Neural crest cell (in vitro differentiated cells): ENCODE measurements around the gene CCDC51. TPM values are rescaled to one million over a fixed set of nuclear protein-coding genes. Genes with fewer than 3 reads are reported as not detected.

ENCODE experiments used
- DNase-seq: peaks from one replicate; pipeline ENCODE4 v3.0.0; 2021; ENCODE audit warnings: low read depth, mixed read lengths, low spot score
- H3K27ac Mint-ChIP-seq: one replicate; pipeline ENCODE4 v1.8.0; 2021; ENCODE audit warnings: mild to moderate bottlenecking, mixed read lengths; ENCODE audit not compliant: unreplicated experiment
- H3K27me3 Mint-ChIP-seq: 2 replicates; pipeline ENCODE4 v1.8.0; 2021; ENCODE audit warnings: low read depth, mild to moderate bottlenecking, mixed read lengths
- H3K36me3 Mint-ChIP-seq: 2 replicates; pipeline ENCODE4 v1.8.0; 2021; ENCODE audit warnings: low read depth, mild to moderate bottlenecking, mixed read lengths
- H3K4me1 Mint-ChIP-seq: 2 replicates; pipeline ENCODE4 v1.8.0; 2021; ENCODE audit warnings: mixed read lengths
- H3K4me3 Mint-ChIP-seq: one replicate; pipeline ENCODE4 v1.8.0; 2021; ENCODE audit warnings: mild to moderate bottlenecking, mixed read lengths
- H3K9me3 Mint-ChIP-seq: 2 replicates; pipeline ENCODE4 v1.8.0; 2021; ENCODE audit warnings: mixed read lengths
- total RNA-seq: library from RNA; stranded (reverse); gene quantifications from 2 replicates; pipeline ENCODE4 v1.2.1, GENCODE V29; 2021
- TF ChIP-seq, protein P1 (sequence below): fragments of 200-600 bp; sonication (generic); conservative IDR thresholded peaks from 2 replicates; pipeline ENCODE4 v1.5.0; 2021; ENCODE audit warnings: antibody characterized with exemption, mild to moderate bottlenecking

CCDC51 gene
- total RNA-seq, 1 donor from 2014 or later, result 12.4 TPM

- H3K27me3 Mint-ChIP-seq, result no peaks in the 10 kb centered on the region
Observed at GRCh38 chr3:48472673-48472922, 32.7 kb upstream of the CCDC51 start.

DNA sequence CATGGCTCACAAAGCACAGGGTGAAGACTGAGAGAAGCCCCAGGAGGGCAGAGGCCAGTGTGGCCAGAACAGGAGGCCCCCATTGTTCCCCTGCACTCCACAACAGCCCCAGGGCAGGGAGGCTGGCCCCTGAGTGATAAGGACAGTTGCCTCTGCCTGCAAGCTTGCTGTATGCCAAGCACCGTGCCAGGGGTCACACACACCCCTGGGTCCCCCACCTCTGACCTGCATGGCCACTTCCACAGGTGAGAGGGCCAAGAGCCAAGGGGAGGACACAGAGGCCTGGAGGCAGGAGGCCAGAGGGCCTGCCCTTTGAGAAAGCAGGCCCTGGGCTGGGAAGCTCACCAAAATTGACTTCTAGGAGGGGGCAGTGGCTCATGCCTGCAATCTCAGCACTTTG lies 30.4 kb upstream of the CCDC51 start:
- TF ChIP-seq, protein P1, sequence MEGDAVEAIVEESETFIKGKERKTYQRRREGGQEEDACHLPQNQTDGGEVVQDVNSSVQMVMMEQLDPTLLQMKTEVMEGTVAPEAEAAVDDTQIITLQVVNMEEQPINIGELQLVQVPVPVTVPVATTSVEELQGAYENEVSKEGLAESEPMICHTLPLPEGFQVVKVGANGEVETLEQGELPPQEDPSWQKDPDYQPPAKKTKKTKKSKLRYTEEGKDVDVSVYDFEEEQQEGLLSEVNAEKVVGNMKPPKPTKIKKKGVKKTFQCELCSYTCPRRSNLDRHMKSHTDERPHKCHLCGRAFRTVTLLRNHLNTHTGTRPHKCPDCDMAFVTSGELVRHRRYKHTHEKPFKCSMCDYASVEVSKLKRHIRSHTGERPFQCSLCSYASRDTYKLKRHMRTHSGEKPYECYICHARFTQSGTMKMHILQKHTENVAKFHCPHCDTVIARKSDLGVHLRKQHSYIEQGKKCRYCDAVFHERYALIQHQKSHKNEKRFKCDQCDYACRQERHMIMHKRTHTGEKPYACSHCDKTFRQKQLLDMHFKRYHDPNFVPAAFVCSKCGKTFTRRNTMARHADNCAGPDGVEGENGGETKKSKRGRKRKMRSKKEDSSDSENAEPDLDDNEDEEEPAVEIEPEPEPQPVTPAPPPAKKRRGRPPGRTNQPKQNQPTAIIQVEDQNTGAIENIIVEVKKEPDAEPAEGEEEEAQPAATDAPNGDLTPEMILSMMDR, result no peak
- no peaks in the 10 kb centered on the region for H3K36me3 Mint-ChIP-seq
- H3K27ac Mint-ChIP-seq, result peak overlapping the region; percentile 86
- H3K9me3 Mint-ChIP-seq, result no peaks in the 10 kb centered on the region
- peaks cover 3% of the 10 kb centered on the region for H3K27me3 Mint-ChIP-seq
- peaks cover 54% of the 10 kb centered on the region for H3K4me1 Mint-ChIP-seq
- H3K4me3 Mint-ChIP-seq, result peak overlapping the region; percentile 51
- DNase-seq, result no peak

More at GRCh38 chr3:48472673-48472922, 32.7 kb upstream of the CCDC51 start:
- Mint-ChIP-seq H3K9me3 (no peaks in the 10 kb centered on the region), H3K36me3 (no peaks in the 10 kb centered on the region), H3K4me1 (peaks cover 38% of the 10 kb centered on the region), H3K27ac (peak overlapping the region; percentile 98), H3K4me3 (peak overlapping the region; percentile 94)
- TF ChIP-seq, protein P1, result no peak
- no peak for DNase-seq

DNA sequence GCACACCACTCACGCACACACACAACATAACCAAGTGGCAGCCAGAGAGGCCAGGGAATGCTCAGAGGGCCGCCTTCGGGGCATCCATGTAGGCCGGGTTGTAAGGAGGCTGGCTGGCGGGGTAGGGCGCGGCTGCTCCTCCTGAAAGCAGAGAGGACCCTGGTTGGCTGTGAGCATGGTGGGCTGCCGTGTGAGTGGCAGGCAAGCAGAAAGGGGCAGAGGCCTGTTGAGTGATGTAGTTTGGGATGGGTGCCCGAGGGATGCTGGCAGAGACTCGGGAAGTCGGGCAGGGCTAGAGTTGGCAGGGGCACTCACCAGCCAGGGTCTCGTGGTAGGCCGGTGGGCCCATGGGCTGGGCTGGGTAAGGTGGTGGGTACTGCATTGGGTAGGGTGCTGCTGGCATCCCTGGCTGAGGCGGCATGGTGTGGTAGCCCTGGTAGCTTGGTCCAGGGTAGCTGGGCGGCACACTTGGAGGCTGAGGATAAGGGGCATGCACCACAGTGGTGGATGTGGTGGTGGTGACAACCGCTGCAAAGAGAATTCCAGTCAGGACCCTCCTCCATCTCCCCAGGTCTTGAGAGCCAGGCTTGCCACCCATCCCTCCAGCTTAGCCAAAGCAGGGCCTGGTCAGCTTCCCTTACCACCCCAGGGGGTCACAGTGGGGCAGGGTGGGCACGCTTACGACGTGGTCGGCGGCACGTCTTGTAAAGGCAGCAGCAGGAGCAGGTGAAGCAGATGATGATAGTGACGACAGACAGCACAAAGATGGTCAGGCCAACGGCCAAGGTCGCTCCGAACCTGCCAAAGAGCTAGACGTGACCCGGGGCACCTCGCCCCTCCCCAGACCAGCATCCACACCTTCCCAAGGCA lies 29.4 kb upstream of the CCDC51 start:
- no peaks in the 10 kb centered on the region for H3K36me3 Mint-ChIP-seq
- TF ChIP-seq, protein P1, result no peak
- H3K4me1 Mint-ChIP-seq, result peaks cover 52% of the 10 kb centered on the region
- peaks cover 3% of the 10 kb centered on the region for H3K27me3 Mint-ChIP-seq
- DNase-seq, result no peak
- H3K4me3 Mint-ChIP-seq, result peak overlapping the region; percentile 75
- H3K9me3 Mint-ChIP-seq, result no peaks in the 10 kb centered on the region
- H3K27ac Mint-ChIP-seq, result peak overlapping the region; percentile 71

DNA sequence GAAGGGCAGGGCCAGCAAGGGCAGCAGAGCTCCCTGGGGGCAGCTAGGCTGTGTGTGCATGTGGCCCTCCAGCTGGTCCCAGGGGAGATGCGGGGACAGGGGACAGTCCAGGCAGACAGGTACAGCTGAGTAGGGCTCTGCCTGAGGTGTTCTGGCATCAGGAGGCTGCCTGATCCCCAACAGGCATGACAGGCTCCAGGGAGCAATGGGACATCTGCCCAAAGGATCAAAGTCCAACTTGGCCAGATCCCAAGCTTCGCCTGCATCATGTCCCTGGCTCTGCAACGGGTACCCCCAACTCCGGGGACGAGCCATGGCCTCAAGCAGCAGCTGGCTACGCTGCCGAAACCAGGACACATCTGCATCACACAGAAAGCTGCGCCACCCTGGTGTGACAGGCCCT lies 28.4 kb upstream of the CCDC51 start:
- peaks cover 3% of the 10 kb centered on the region for H3K27me3 Mint-ChIP-seq
- peak overlapping the region; percentile 52 for H3K27ac Mint-ChIP-seq
- peaks cover 47% of the 10 kb centered on the region for H3K4me1 Mint-ChIP-seq
- no peaks in the 10 kb centered on the region for H3K9me3 Mint-ChIP-seq
- H3K4me3 Mint-ChIP-seq, result peak overlapping the region; percentile 75
- DNase-seq, result no peak
- H3K36me3 Mint-ChIP-seq, result no peaks in the 10 kb centered on the region
- TF ChIP-seq, protein P1, result no peak

DNA sequence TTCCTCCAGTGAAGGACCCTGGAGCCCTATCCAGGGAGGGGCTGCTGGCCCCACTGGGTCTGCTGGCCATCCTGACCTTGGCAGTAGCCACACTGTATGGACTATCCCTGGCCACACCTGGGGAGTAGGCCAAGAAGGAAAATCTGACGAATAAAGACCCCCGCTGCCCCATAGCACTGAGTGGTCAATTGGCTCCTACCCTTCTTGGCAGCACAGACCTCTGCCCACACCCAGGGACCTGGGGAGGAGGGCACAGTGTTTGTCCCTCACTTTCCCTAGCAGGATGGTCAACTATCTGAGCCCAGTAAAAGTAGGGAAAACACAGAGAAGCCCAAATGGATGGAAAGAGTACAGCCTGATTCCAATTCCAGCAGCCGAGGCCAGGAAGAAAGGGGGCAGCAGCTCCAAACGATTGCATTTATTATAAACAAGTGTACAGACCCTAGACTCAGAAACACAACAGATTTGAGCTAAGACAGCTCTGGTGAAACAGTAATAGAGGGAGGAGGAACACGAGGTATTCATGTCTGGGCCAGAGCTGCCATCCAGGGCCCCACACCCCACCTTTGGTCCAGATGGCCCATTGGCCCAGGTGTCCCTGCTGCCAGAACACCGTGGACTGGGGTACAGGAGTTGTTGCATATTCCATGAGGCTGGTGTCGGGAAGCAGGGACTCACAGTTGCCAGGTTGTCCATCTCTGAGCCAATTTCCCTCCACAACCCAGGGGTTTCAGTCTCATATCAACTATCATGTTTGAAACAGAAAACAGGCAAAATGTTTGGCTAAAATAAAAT lies 27.8 kb upstream of the CCDC51 start:
- Mint-ChIP-seq H3K27me3 (peaks cover 3% of the 10 kb centered on the region), H3K9me3 (no peaks in the 10 kb centered on the region), H3K36me3 (no peaks in the 10 kb centered on the region), H3K4me1 (peaks cover 41% of the 10 kb centered on the region), H3K4me3 (peak overlapping the region; percentile 35), H3K27ac (peak overlapping the region; percentile 52)
- no peak for DNase-seq
- TF ChIP-seq, protein P1, result no peak
